Hepatocyte (in vitro differentiated cells): ENCODE data around the gene ANKRD17. TPM values are rescaled to one million over a fixed set of nuclear protein-coding genes. Genes with fewer than 3 reads are reported as not detected.

Experiments
- DNase-seq: peaks from one replicate; pipeline ENCODE4 v3.0.0-alpha.2; 2016; ENCODE audit warnings: low spot score
- H2AFZ ChIP-seq: fragments of 200-600 bp; sonication (generic); 2 replicates; pipeline ENCODE4 v1.6.0; 2016; ENCODE audit warnings: antibody characterized with exemption, mild to moderate bottlenecking
- H3K27ac ChIP-seq: fragments of 200-600 bp; sonication (generic); 2 replicates; pipeline ENCODE4 v1.5.1; 2016; ENCODE audit warnings: mild to moderate bottlenecking
- H3K27me3 ChIP-seq: fragments of 200-600 bp; sonication (generic); 2 replicates; pipeline ENCODE4 v1.6.1; 2016
- H3K36me3 ChIP-seq: fragments of 200-600 bp; sonication (generic); replicated peaks from 2 replicates; pipeline ENCODE4 v1.5.1; 2016; ENCODE audit warnings: low read depth; ENCODE audit not compliant: insufficient read depth
- H3K4me1 ChIP-seq: fragments of 200-600 bp; sonication (generic); 2 replicates; pipeline ENCODE4 v1.5.1; 2016; ENCODE audit warnings: mild to moderate bottlenecking, moderate library complexity; ENCODE audit not compliant: insufficient read depth
- H3K4me2 ChIP-seq: fragments of 200-600 bp; sonication (generic); 2 replicates; pipeline ENCODE4 v1.6.0; 2016
- H3K4me3 ChIP-seq: fragments of 200-600 bp; sonication (generic); 2 replicates; pipeline ENCODE4 v1.5.1; 2016; ENCODE audit warnings: mild to moderate bottlenecking
- H3K79me2 ChIP-seq: fragments of 200-600 bp; sonication (generic); 2 replicates; pipeline ENCODE4 v1.6.0; 2017; ENCODE audit warnings: mild to moderate bottlenecking
- H3K9me2 ChIP-seq: fragments of 200-600 bp; sonication (generic); replicated peaks from 2 replicates; pipeline ENCODE4 v1.6.0; 2017; ENCODE audit warnings: mild to moderate bottlenecking; ENCODE audit not compliant: insufficient read depth
- H3K9me3 ChIP-seq: fragments of 200-600 bp; sonication (generic); 2 replicates; pipeline ENCODE4 v1.5.1; 2016; ENCODE audit warnings: low read depth, mild to moderate bottlenecking
- H4K20me1 ChIP-seq: fragments of 200-600 bp; sonication (generic); 2 replicates; pipeline ENCODE4 v1.6.0; 2016; ENCODE audit warnings: mild to moderate bottlenecking; ENCODE audit not compliant: insufficient read depth, poor library complexity, severe bottlenecking
- CTCF ChIP-seq: fragments of 200-600 bp; sonication (generic); IDR thresholded peaks from 2 replicates; pipeline ENCODE4 v1.5.1; 2016; ENCODE audit warnings: antibody characterized with exemption, mild to moderate bottlenecking; ENCODE audit not compliant: poor library complexity
- EZH2 ChIP-seq: fragments of 200-600 bp; sonication (generic); IDR thresholded peaks from 2 replicates; pipeline ENCODE4 v1.6.1; 2016; ENCODE audit warnings: antibody characterized with exemption, mild to moderate bottlenecking, borderline replicate concordance
- EZH2phosphoT487 ChIP-seq: fragments of 200-600 bp; sonication (generic); IDR thresholded peaks from one replicate; pipeline ENCODE4 v1.6.1; 2018; ENCODE audit warnings: antibody characterized with exemption, mild to moderate bottlenecking, low read depth, moderate library complexity; ENCODE audit not compliant: unreplicated experiment, severe bottlenecking
- whole genome bisulfite sequencing: methylation state at CpG from one replicate; pipeline ENCODE4 v1.1.6; 2016; ENCODE audit warnings: low lambda C conversion rate; ENCODE audit errors: missing lambda C conversion rate; 5-methylcytosine and 5-hydroxymethylcytosine counted together
- polyA plus RNA-seq: library from polyadenylated mRNA; unstranded; fragments of >200 nt; fragmentation: Nextera tagmentation; extraction: Ambion mirVana; gene quantifications from 2 replicates; pipeline ENCODE4 v1.2.1, GENCODE V29; 2016
- small RNA-seq: library from RNA; depleted of rRNA; stranded (forward); fragments of <200 nt; gene quantifications from one replicate; pipeline ENCODE3, GENCODE V24; 2014
- total RNA-seq: library from RNA; depleted of rRNA; stranded (reverse); fragments of >200 nt; gene quantifications from 2 replicates; pipeline ENCODE4 v1.2.3, GENCODE V29; 2014

Gene ANKRD17
- total and polyA plus RNA-seq, 2 experiments from 2014 or later: 31.8 to 55.8 TPM

GRCh38 chr4:73034896-73035295 lies 223.7 kb downstream of the ANKRD17 start:
- 91% methylated on average over 2 of the region's 2 CpGs for WGBS
- Histone ChIP-seq H3K9me3 (no peaks in the 10 kb centered on the region), H4K20me1 (no peaks in the 10 kb centered on the region), H3K36me3 (no peaks in the 10 kb centered on the region), H3K4me1 (no peaks in the 10 kb centered on the region), H3K27me3 (no peaks in the 10 kb centered on the region), H2AFZ (no peak overlapping the region), H3K4me2 (no peak overlapping the region), H3K79me2 (no peaks in the 10 kb centered on the region), H3K9me2 (no peaks in the 10 kb centered on the region), H3K27ac (no peak overlapping the region), H3K4me3 (no peak overlapping the region)
- TF ChIP-seq EZH2 (no peak), CTCF (no peak), EZH2phosphoT487 (no peak)
- no peak for DNase-seq

- H3K4me1 ChIP-seq: no peaks in the 10 kb centered on the region
- H3K79me2 ChIP-seq: no peaks in the 10 kb centered on the region
- H3K27me3 ChIP-seq: no peaks in the 10 kb centered on the region
- H4K20me1 ChIP-seq: no peaks in the 10 kb centered on the region
- no peaks in the 10 kb centered on the region for H3K9me2 ChIP-seq
- H3K9me3 ChIP-seq: no peaks in the 10 kb centered on the region
- no peak for TF ChIP-seq EZH2phosphoT487
- no peak for TF ChIP-seq CTCF
- TF ChIP-seq EZH2: no peak
- 79% methylated on average over 5 of the region's 5 CpGs for WGBS
- H3K27ac ChIP-seq: no peak overlapping the region
- DNase-seq: no peak
- H2AFZ ChIP-seq: no peak overlapping the region
- no peak overlapping the region for H3K4me3 ChIP-seq
- H3K36me3 ChIP-seq: no peaks in the 10 kb centered on the region
- no peak overlapping the region for H3K4me2 ChIP-seq
Measured at GRCh38 chr4:73028621-73029020, 230.0 kb downstream of the ANKRD17 start.

Small RNA genes lying within 50 kb of the gene (small RNA-seq; reads per million reads assigned to genes)
- gene RF00334 (not detected), gene RNU6ATAC5P (not detected)

Other genes starting within 250 kb of the ANKRD17 start
- 28.9 and 31.1 TPM in 2 replicates for gene COX18, start 189.1 kb downstream of the ANKRD17 start, total RNA-seq
- gene COX18, start 189.1 kb downstream of the ANKRD17 start, polyA plus RNA-seq: 5.4 and 5.7 TPM in 2 replicates
- 25,578 and 26,686 TPM in 2 replicates for gene ALB, start 145.5 kb upstream of the ANKRD17 start, total RNA-seq
- 7,370 and 11,384 TPM in 2 replicates for gene ALB, start 145.5 kb upstream of the ANKRD17 start, polyA plus RNA-seq
- gene AFP, start 177.4 kb upstream of the ANKRD17 start, total RNA-seq: 23,697 and 25,243 TPM in 2 replicates
- gene AFP, start 177.4 kb upstream of the ANKRD17 start, polyA plus RNA-seq: 11,518 and 15,250 TPM in 2 replicates
- 70.0 and 78.4 TPM in 2 replicates for gene AFM, start 222.9 kb upstream of the ANKRD17 start, total RNA-seq
- 34.8 and 52.7 TPM in 2 replicates for gene AFM, start 222.9 kb upstream of the ANKRD17 start, polyA plus RNA-seq